Sigmoid colon (tissue), 4 donors: ENCODE measurements around the gene GNPAT.

Experiments used
- CTCF ChIP-seq, 4 experiments: fragments of 450-650 bp in 3 of 4; fragments of 200-600 bp in 1 of 4; IDR thresholded peaks; one replicate each; pipeline ENCODE4 v1.5.1; 2016 to 2019; ENCODE audit warnings: antibody characterized with exemption in 4 of 4, mild to moderate bottlenecking in 3 of 4, moderate library complexity in 2 of 4
- POLR2AphosphoS5 ChIP-seq, 4 donors: sonication (generic); formaldehyde crosslinking; IDR thresholded peaks; one replicate each; pipeline ENCODE4 v1.6.1; 2017; ENCODE audit warnings: antibody characterized with exemption in 4 of 4

DNA sequence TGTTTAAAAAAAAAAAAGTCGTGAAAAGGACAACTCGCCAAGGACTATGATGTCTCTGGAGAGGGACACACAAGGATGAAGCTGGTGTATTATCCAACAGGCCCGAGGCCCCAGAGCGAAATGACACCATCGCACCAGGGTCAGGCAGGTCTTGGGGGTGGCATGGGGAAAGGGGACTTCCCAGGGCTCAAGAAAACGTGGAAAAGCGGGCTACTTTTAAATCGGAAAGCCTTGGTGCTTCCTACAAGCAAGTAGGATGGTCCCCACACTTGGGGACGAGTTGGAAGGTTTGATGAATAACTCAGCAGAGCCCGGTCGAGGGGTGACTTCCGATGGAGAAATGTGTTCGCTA, 505 bp upstream of the GNPAT start:
- TF ChIP-seq CTCF (IDR thresholded peaks at IDR 0.05) = no peak
- no peak for TF ChIP-seq POLR2AphosphoS5 (IDR thresholded peaks at IDR 0.05)
